Mucosa of stomach (tissue), 1 donor: Measurements from ENCODE around the gene TALDO1.

Experiments used
- H3K27me3 ChIP-seq: one replicate; pipeline ENCODE4 v1.7.0; 2013; ENCODE audit warnings: mild to moderate bottlenecking, low read length; ENCODE audit not compliant: control insufficient read depth, insufficient read depth
- H3K36me3 ChIP-seq: one replicate; pipeline ENCODE4 v1.7.0; 2013; ENCODE audit warnings: low read length; ENCODE audit not compliant: control insufficient read depth, insufficient read depth
- H3K4me1 ChIP-seq: one replicate; pipeline ENCODE4 v1.7.0; 2013; ENCODE audit warnings: mild to moderate bottlenecking, low read length; ENCODE audit not compliant: control insufficient read depth, insufficient read depth
- H3K4me3 ChIP-seq: one replicate; pipeline ENCODE4 v1.7.0; 2013; ENCODE audit warnings: low read length
- H3K9ac ChIP-seq: one replicate; pipeline ENCODE4 v1.7.0; 2013; ENCODE audit warnings: mild to moderate bottlenecking, low read length, moderate library complexity
- H3K9me3 ChIP-seq: one replicate; pipeline ENCODE4 v1.7.0; 2013; ENCODE audit warnings: mild to moderate bottlenecking, low read length, moderate library complexity; ENCODE audit not compliant: control insufficient read depth
- donor health status: Pancreatic carcinoma.

The TALDO1 gene

GRCh38 chr11:790721-791564 lies 43.7 kb downstream of the TALDO1 start:
- no peak overlapping the region for H3K9ac ChIP-seq
- no peaks in the 10 kb centered on the region for H3K9me3 ChIP-seq
- peaks cover 14% of the 10 kb centered on the region for H3K4me1 ChIP-seq
- H3K4me3 ChIP-seq = no peak overlapping the region
- H3K36me3 ChIP-seq = no peaks in the 10 kb centered on the region
- H3K27me3 ChIP-seq = peaks cover 11% of the 10 kb centered on the region

GRCh38 chr11:791658-792534 lies 44.6 kb downstream of the TALDO1 start:
- peaks cover 20% of the 10 kb centered on the region for H3K4me1 ChIP-seq
- H3K9me3 ChIP-seq = no peaks in the 10 kb centered on the region
- no peaks in the 10 kb centered on the region for H3K36me3 ChIP-seq
- H3K27me3 ChIP-seq = peaks cover 11% of the 10 kb centered on the region
- H3K9ac ChIP-seq = no peak overlapping the region
- H3K4me3 ChIP-seq = no peak overlapping the region

- H3K4me3 ChIP-seq = no peak overlapping the region
- peaks cover 26% of the 10 kb centered on the region for H3K4me1 ChIP-seq
- no peak overlapping the region for H3K9ac ChIP-seq
- H3K36me3 ChIP-seq = no peaks in the 10 kb centered on the region
- H3K9me3 ChIP-seq = no peaks in the 10 kb centered on the region
- H3K27me3 ChIP-seq = peaks cover 11% of the 10 kb centered on the region
Measured at GRCh38 chr11:792535-792821, 45.2 kb downstream of the TALDO1 start.

- H3K27me3 ChIP-seq = peaks cover 11% of the 10 kb centered on the region
- H3K9me3 ChIP-seq = no peaks in the 10 kb centered on the region
- H3K36me3 ChIP-seq = no peaks in the 10 kb centered on the region
- no peak overlapping the region for H3K4me3 ChIP-seq
- H3K9ac ChIP-seq = no peak overlapping the region
- peaks cover 29% of the 10 kb centered on the region for H3K4me1 ChIP-seq
Measured at GRCh38 chr11:792873-793272, 45.6 kb downstream of the TALDO1 start.

- Histone ChIP-seq H3K36me3 (no peaks in the 10 kb centered on the region), H3K9ac (no peak overlapping the region), H3K4me3 (no peak overlapping the region), H3K4me1 (peaks cover 29% of the 10 kb centered on the region), H3K27me3 (peaks cover 11% of the 10 kb centered on the region), H3K9me3 (no peaks in the 10 kb centered on the region)
Measured at GRCh38 chr11:793556-793955, 46.3 kb downstream of the TALDO1 start.

GRCh38 chr11:794013-794765 lies 46.9 kb downstream of the TALDO1 start:
- Histone ChIP-seq H3K9ac (no peak overlapping the region), H3K27me3 (peaks cover 5% of the 10 kb centered on the region), H3K9me3 (no peaks in the 10 kb centered on the region), H3K36me3 (no peaks in the 10 kb centered on the region), H3K4me1 (peaks cover 29% of the 10 kb centered on the region), H3K4me3 (no peak overlapping the region)

- Histone ChIP-seq H3K9ac (peak overlapping the region; percentile 76), H3K9me3 (no peaks in the 10 kb centered on the region), H3K27me3 (no peaks in the 10 kb centered on the region), H3K36me3 (no peaks in the 10 kb centered on the region), H3K4me1 (peaks cover 29% of the 10 kb centered on the region), H3K4me3 (no peak overlapping the region)
Measured at GRCh38 chr11:794766-795633, 47.7 kb downstream of the TALDO1 start.

- Histone ChIP-seq H3K9ac (peak overlapping the region; percentile 76), H3K4me3 (peak overlapping the region; percentile 73), H3K36me3 (no peaks in the 10 kb centered on the region), H3K9me3 (no peaks in the 10 kb centered on the region), H3K4me1 (peaks cover 29% of the 10 kb centered on the region), H3K27me3 (no peaks in the 10 kb centered on the region)
Measured at GRCh38 chr11:795634-796564, 48.6 kb downstream of the TALDO1 start.

- Histone ChIP-seq H3K4me3 (peak overlapping the region; percentile 73), H3K36me3 (no peaks in the 10 kb centered on the region), H3K4me1 (peaks cover 29% of the 10 kb centered on the region), H3K27me3 (no peaks in the 10 kb centered on the region), H3K9ac (peak overlapping the region; percentile 65), H3K9me3 (no peaks in the 10 kb centered on the region)
Measured at GRCh38 chr11:796565-797295, 49.5 kb downstream of the TALDO1 start.
